Loucy (cell line): Measurements from ENCODE around the gene LAPTM5.

Source experiments
- H2AFZ ChIP-seq: fragments of 200-600 bp; sonication (generic); 2 replicates; pipeline ENCODE4 v1.6.0; 2016; ENCODE audit warnings: antibody characterized with exemption, mild to moderate bottlenecking, low read length, moderate library complexity
- H3F3A ChIP-seq: fragments of 200-600 bp; 2 replicates; pipeline ENCODE4 v1.6.0; 2016; ENCODE audit warnings: antibody characterized with exemption, low read depth, mild to moderate bottlenecking
- H3K27me3 ChIP-seq: fragments of 200-600 bp; sonication (generic); 2 replicates; pipeline ENCODE4 v1.6.1; 2014; ENCODE audit warnings: low read length, mild to moderate bottlenecking; ENCODE audit not compliant: insufficient read depth, poor library complexity, severe bottlenecking
- H3K36me3 ChIP-seq: fragments of 200-600 bp; sonication (generic); 2 replicates; pipeline ENCODE4 v1.6.1; 2016; ENCODE audit warnings: low read length; ENCODE audit not compliant: insufficient read depth
- H3K4me1 ChIP-seq: fragments of 200-600 bp; sonication (generic); 2 replicates; pipeline ENCODE4 v1.5.1; 2014; ENCODE audit warnings: low read length, mild to moderate bottlenecking; ENCODE audit not compliant: insufficient read depth, poor library complexity, severe bottlenecking
- H3K4me2 ChIP-seq: fragments of 200-600 bp; sonication (generic); 2 replicates; pipeline ENCODE4 v1.6.0; 2014; ENCODE audit warnings: antibody characterized with exemption, low read length, low read depth, mild to moderate bottlenecking; ENCODE audit not compliant: poor library complexity, severe bottlenecking
- H3K4me3 ChIP-seq: fragments of 200-600 bp; sonication (generic); 2 replicates; pipeline ENCODE4 v1.5.1; 2014; ENCODE audit warnings: low read length, mild to moderate bottlenecking, mixed read lengths; ENCODE audit not compliant: poor library complexity, severe bottlenecking
- H3K79me2 ChIP-seq: fragments of 200-600 bp; sonication (generic); 2 replicates; pipeline ENCODE4 v1.6.1; 2014; ENCODE audit warnings: low read length; ENCODE audit not compliant: insufficient read depth
- H3K9ac ChIP-seq: fragments of 200-600 bp; sonication (generic); 2 replicates; pipeline ENCODE4 v1.6.0; 2014; ENCODE audit warnings: mild to moderate bottlenecking, low read depth, low read length, moderate library complexity; ENCODE audit not compliant: poor library complexity, severe bottlenecking
- H3K9me2 ChIP-seq: fragments of 200-600 bp; sonication (generic); replicated peaks from 2 replicates; pipeline ENCODE4 v1.6.1; 2016; ENCODE audit warnings: low read depth, low read length, mixed read lengths
- H3K9me3 ChIP-seq: fragments of 200-600 bp; sonication (generic); 2 replicates; pipeline ENCODE4 v1.6.1; 2014; ENCODE audit warnings: mild to moderate bottlenecking, antibody characterized with exemption, low read length, low read depth; ENCODE audit not compliant: insufficient read depth
- H4K20me1 ChIP-seq: fragments of 200-600 bp; sonication (generic); 2 replicates; pipeline ENCODE4 v1.6.0; 2014; ENCODE audit warnings: antibody characterized with exemption, low read length, mild to moderate bottlenecking; ENCODE audit not compliant: insufficient read depth, poor library complexity, severe bottlenecking
- EZH2phosphoT487 ChIP-seq: fragments of 200-600 bp; IDR thresholded peaks from 2 replicates; pipeline ENCODE4 v1.6.1; 2018; ENCODE audit warnings: antibody characterized with exemption, mild to moderate bottlenecking, moderate library complexity, borderline replicate concordance
- TF ChIP-seq, protein P1 (sequence below): fragments of 200-600 bp; sonication (generic); conservative IDR thresholded peaks from 2 replicates; pipeline ENCODE4 v1.5.1; 2014; ENCODE audit warnings: mild to moderate bottlenecking, antibody characterized with exemption, low read length

Gene LAPTM5

DNA sequence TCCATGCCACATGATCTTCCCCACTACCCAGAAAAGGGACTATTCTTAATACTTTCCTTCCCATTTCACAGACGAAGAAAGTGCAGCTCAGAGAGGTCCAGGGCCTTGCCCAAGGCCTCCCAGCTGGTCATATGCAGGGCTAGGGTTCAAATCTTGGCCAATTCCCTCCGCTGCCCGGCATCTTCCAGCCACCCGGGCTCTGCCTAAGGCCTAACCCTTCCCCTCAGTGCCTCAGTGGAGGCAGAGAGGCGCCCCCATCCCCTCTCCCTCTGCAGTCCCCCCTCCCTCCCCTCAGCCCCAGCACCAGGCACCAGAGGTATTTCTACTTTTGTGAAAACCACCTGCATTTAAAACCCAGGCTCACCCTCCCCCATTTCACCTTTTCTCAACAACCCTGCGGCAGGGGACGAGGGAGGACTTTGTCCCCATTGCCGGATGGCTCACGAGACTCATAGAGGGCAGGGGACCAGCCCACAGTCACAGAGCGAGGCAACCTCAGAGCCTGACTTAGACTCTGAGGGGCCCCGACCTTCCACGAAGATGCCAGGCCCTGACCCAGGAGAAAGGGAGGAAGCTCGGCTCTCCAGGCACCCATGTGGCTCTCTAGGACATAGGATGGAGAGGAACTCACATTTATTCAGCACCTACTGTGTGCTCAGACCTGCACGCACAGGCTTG, 12.3 kb downstream of the LAPTM5 start:
- Histone ChIP-seq H3K4me3 (no peak overlapping the region), H3K79me2 (peaks cover 95% of the 10 kb centered on the region), H3K9me2 (no peaks in the 10 kb centered on the region), H3K9ac (peak overlapping the region; percentile 46), H2AFZ (no peak overlapping the region), H3K4me2 (peak overlapping the region; percentile 54), H3F3A (no peaks in the 10 kb centered on the region), H3K27me3 (no peaks in the 10 kb centered on the region), H3K9me3 (no peaks in the 10 kb centered on the region), H4K20me1 (peaks cover 91% of the 10 kb centered on the region), H3K4me1 (peaks cover 71% of the 10 kb centered on the region), H3K36me3 (peaks cover 44% of the 10 kb centered on the region; the same call in 1 of the 2 replicates)
- TF ChIP-seq EZH2phosphoT487: no peak
- TF ChIP-seq, protein P1, sequence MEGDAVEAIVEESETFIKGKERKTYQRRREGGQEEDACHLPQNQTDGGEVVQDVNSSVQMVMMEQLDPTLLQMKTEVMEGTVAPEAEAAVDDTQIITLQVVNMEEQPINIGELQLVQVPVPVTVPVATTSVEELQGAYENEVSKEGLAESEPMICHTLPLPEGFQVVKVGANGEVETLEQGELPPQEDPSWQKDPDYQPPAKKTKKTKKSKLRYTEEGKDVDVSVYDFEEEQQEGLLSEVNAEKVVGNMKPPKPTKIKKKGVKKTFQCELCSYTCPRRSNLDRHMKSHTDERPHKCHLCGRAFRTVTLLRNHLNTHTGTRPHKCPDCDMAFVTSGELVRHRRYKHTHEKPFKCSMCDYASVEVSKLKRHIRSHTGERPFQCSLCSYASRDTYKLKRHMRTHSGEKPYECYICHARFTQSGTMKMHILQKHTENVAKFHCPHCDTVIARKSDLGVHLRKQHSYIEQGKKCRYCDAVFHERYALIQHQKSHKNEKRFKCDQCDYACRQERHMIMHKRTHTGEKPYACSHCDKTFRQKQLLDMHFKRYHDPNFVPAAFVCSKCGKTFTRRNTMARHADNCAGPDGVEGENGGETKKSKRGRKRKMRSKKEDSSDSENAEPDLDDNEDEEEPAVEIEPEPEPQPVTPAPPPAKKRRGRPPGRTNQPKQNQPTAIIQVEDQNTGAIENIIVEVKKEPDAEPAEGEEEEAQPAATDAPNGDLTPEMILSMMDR: no peak

DNA sequence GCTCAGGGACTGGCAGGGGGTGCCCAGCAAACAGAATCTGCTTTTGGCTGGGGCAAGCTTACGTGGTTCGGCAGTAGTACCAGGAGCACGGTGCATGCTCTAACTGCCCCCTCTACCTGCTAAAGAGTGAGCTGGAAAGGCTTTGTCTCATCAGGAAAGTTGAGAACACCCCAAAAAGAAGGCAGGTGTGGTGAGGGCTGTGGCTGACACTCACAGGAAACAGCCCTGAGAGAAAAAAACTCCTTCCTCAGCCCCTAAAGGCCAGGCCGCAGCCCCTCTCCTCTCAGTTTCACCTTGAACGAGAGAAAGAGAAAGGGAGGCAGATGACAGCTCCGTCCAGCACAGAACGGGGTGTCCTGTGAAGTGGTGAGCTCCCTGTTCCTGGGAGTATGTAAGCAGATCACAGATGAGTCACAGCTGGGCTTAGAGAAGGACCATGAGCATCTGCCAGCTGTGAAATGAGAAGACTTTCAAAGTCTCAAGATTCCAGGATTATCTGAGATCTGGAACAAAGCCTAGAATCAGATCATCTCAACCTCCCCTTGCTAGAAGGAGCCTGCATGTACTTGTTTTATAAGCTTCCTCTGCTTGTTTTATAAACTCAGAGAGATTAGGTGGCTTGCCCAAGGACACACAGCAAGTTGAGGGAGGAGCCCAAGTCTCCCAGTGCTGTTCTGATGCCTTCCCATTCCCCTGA, 13.4 kb downstream of the LAPTM5 start:
- Histone ChIP-seq H3K9me3 (no peaks in the 10 kb centered on the region), H3K9ac (peak overlapping the region; percentile 46), H2AFZ (no peak overlapping the region), H3K4me2 (peak overlapping the region; percentile 54), H3K36me3 (peaks cover 48% of the 10 kb centered on the region; the same call in 1 of the 2 replicates), H3K4me3 (peak overlapping the region; percentile 34), H3K79me2 (peaks cover 84% of the 10 kb centered on the region), H3K4me1 (peaks cover 60% of the 10 kb centered on the region), H4K20me1 (peaks cover 84% of the 10 kb centered on the region), H3F3A (no peaks in the 10 kb centered on the region), H3K9me2 (no peaks in the 10 kb centered on the region), H3K27me3 (no peaks in the 10 kb centered on the region)
- TF ChIP-seq EZH2phosphoT487: no peak
- TF ChIP-seq, protein P1: no peak

DNA sequence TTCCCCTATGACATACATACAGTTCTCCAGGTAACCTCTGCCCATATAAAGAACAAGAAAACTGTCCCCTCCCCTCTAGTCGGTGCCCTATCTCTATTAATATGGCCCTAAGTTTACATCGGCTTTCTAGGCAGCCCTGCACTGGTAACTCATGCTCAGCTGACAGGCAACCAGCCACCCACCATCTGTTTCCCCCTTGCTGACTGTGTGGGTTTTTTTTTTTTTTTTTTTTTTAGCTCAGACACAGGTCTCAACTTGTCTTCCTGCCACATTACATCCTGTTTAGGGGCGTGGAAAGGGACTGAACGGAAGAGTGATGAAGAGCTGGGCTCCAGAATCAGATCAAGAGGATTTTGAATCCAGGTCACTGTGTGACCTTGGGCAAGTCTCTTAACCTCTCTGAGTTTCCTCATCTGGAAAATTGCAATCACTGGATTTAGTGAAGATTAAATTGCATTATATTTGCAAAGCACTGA, 14.0 kb downstream of the LAPTM5 start:
- no peaks in the 10 kb centered on the region for H3K27me3 ChIP-seq
- H3K9me3 ChIP-seq: no peaks in the 10 kb centered on the region
- H3K79me2 ChIP-seq: peaks cover 78% of the 10 kb centered on the region
- peaks cover 54% of the 10 kb centered on the region for H3K4me1 ChIP-seq
- peaks cover 82% of the 10 kb centered on the region for H4K20me1 ChIP-seq
- no peaks in the 10 kb centered on the region for H3F3A ChIP-seq
- H3K4me2 ChIP-seq: peak overlapping the region; percentile 54
- TF ChIP-seq EZH2phosphoT487: no peak
- TF ChIP-seq, protein P1: no peak
- peaks cover 50% of the 10 kb centered on the region; the same call in 1 of the 2 replicates for H3K36me3 ChIP-seq
- no peak overlapping the region for H2AFZ ChIP-seq
- no peaks in the 10 kb centered on the region for H3K9me2 ChIP-seq
- H3K4me3 ChIP-seq: peak overlapping the region; percentile 34
- peak overlapping the region; percentile 46 for H3K9ac ChIP-seq
